Measurements from ENCODE around the gene EEF1AKMT2.
A peak's percentile ranks its signal among the peaks of the same experiment; 100 is the strongest.
"Not testable (repeated sequence)": the region's sequence is repeated elsewhere in the genome, so short reads cannot be mapped to it uniquely, and the experiment has no call there.

The EEF1AKMT2 gene

DNA sequence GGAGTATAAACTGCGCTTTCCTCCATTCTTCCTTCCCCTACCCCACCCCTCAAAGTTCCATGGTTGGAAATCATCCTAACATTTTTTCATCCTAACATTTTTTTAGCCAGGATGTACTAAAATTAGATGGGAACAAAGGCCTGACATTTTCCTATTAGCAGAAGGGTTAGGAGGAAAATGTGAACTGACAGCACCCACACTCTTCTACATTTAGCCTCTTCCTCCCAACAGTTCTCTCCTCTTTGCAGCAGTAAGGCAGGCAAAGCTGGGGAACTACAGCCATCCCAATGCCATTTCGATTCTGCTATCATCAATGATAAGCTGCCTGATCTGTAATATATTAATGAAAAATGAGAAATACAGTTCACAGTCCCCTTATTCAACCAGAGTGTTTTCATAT is 36.1 kb downstream of the EEF1AKMT2 start:
- no peak for DNase-seq (ENCODE audit: low spot score)

DNA sequence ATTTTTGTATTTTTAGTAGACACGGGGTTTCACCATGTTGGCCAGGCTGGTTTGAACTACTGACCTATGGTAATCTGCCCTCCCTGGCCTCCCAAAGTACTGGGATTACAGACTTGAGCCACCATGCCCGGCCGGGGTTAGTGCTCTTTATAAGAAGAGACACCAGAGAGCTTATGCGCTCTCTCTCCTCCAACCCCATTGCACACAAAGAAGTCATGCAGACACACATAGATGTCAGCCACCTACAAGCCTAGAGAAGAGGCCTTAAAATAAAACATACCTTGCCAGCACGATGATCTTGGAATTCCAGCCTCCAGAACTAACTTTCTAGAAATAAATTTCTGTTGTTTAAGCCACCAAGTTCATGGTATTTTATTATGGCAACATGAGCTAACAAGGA is 37.5 kb downstream of the EEF1AKMT2 start:
- no peak for DNase-seq (ENCODE audit: low spot score)

- DNase-seq (ENCODE audit: low spot score) = no peak
Observed at GRCh38 chr10:124748953-124749645, 42.6 kb downstream of the EEF1AKMT2 start.

- DNase-seq (ENCODE audit: low spot score) = no peak
Observed at GRCh38 chr10:124748166-124748565, 43.5 kb downstream of the EEF1AKMT2 start.

DNA sequence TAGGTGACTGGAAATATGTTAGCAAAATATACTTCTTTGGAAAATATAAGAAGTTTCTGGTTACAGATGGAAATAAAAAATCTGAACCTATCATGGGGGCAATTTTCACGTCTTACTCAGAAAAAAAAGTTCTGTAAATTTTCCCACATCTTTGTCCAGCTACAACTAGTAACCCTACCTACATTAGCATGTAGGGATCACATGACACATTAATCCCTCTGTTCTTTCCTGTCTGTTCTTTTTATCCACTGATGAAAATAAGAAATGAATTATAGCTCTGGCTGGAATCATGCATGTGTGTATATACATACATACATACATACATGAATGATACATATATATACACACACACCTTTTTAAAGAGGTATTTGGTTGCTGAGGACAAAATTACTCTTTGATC is 43.9 kb downstream of the EEF1AKMT2 start:
- no peak for DNase-seq (ENCODE audit: low spot score)

DNA sequence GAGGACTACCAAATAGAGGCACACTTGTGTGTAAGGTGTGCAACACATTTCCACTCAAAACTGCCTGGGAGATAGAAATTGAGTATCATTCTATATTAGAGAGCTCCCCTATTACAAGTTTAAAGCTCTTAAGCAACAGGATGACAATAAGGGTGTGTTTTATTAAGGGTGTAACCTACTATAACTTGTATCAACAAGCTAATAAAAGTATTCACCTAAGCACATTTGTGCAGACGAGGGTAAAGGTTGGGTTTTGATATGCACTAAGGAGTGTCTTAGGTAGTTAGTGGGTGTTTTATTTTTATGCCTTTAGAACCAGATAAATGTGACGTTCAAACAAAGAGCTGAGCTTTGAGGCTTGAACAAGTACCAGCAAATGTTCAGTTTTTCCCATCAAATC is 44.7 kb downstream of the EEF1AKMT2 start:
- DNase-seq (ENCODE audit: low spot score) = no peak

- not testable (repeated sequence) for DNase-seq (ENCODE audit: low spot score)
Observed at GRCh38 chr10:124746447-124746846, 45.2 kb downstream of the EEF1AKMT2 start.

GRCh38 chr10:124745673-124746072 is 46.0 kb downstream of the EEF1AKMT2 start:
- no peak for DNase-seq (ENCODE audit: low spot score)

DNA sequence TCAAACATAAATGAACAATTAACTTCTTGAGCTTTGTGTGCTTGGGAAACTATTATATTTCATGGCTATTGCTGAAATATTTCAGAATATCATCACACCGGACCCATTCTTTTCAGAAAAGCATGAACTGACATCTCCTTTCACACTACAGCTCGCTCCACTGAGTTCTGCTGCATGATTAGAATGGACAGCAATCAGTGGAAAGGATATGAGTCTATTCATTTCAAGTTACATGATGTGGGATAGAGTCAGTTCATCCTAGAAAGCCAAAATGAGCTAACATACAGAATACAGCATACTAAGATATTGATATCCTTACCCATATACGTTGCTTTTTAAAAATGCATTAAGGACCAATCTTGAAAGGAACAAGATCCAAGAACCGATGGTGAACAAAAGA is 46.4 kb downstream of the EEF1AKMT2 start:
- no peak for DNase-seq (ENCODE audit: low spot score)

GRCh38 chr10:124744102-124745050 is 47.3 kb downstream of the EEF1AKMT2 start, which contains the start of gene FAM53B:
TSS of gene FAM53B (minus strand) at chr10:124744378. CDS start at chr10:124706713, 37,665 bp downstream.
- DNase-seq (ENCODE audit: low spot score) = no peak

DNA sequence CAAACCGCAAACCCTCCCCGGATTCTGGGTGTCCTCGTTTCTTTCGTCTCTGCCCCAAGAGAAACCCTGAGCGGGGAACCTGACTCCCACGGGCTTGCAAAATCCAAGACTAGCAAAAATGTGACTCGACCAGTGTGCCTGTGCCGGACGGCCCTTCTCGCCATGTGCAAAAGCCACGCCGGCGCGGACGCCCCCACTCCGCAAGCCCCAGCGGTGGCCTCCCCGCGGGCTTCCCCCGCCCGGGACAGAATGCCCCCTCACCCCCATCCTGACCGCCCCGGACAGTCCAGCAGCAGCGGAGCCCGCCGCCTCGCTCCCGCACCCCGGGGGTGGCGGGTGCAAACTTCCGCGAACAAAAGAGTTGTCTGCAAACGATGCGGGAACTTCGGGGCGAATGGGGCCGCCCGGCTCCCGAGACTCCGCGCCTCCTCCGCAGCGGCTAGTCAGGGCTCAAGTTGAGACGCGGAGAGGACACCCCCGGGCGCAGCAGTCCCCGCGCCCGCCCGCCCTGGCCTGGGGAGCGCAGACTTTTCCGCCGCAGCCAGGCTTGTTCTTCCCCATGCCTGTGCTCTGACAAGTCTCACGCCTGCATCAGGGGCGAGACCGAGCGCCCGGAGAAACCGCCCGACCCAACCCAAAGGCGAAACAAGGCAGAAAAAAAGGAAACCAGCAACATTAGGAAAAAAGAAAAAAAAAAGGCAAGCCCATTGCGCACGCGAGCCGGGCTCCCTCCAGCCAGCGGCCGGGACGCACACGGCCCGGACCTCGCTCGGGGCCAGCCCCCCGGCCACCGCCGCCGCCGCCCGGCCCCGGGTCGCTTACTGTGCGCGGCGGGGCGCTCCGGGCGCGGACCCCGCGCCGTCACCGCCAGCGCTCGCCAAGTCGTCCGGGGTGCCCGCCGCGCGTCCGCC is 48.2 kb downstream of the EEF1AKMT2 start:
- no peak for DNase-seq (ENCODE audit: low spot score)

DNA sequence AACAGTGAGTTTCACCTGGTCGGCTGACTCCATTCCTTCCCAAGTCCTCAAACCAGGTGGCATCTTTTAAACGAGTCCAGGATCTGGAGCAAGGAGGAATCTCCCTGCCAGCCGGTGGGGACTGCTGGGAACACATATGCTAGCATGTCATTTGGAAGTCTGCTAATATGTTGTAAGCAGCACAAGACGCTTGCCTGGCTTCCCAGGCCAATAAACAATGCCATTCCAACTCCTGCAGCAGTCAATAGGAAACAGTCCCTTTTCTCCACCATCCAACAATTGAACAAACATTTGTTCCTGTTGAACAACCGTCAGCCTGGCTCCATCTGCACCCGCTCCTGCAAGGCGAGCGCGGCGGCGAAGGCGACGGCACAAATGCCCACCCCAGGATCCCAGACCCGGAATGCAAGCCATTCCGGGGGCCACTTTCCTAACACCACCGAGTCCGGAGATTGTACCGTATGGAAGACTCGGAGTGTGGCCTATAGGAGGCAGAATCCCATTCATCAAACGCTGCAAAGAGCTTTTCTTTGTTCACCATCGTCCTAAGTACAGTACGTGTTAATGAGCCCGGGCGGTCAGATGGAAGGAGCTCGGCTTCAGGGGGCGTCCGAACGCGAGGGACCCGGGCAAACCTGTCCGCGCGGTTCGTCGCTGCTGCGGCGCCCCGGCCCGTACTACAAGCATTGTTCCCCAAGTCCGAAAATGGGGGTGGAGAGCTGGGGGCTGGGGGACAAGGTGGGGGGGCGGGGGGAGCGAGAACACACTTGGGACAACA is 49.1 kb downstream of the EEF1AKMT2 start:
- DNase-seq (ENCODE audit: low spot score) = no peak

- no peak for DNase-seq (ENCODE audit: low spot score)
Observed at GRCh38 chr10:124741922-124742412, 49.7 kb downstream of the EEF1AKMT2 start.

DNA sequence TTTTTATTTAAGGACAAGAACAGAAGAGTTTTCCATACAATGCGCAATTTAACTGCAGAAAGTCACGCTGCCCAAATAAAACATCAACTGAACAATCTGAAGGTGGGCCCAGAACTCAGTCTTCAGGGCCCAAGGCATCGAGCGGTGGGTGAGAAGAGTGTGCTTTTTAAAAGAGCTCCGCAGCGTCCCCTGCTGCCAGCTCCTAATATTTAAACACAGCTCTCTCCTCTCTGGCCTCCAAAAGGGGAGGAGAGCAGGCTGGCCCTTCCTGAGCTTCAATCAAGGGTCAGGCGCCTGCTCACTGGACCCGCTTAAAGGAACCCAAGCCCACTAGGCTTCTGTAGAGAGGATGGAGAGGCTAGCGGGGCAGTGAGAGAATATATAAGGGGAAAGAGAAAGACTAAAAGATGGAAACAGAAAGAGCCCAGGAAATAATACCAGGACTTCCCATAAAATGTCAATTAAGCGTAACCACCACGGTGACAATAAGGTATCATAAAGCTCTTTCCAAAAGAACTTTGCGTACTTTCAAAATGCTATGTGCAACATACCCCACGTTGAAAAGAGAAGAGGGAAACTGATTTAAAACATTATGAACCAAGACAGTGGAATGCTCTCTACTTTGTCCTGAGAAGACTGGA is 50.3 kb downstream of the EEF1AKMT2 start:
- peak; percentile 70 for DNase-seq (ENCODE audit: low spot score)

DNA sequence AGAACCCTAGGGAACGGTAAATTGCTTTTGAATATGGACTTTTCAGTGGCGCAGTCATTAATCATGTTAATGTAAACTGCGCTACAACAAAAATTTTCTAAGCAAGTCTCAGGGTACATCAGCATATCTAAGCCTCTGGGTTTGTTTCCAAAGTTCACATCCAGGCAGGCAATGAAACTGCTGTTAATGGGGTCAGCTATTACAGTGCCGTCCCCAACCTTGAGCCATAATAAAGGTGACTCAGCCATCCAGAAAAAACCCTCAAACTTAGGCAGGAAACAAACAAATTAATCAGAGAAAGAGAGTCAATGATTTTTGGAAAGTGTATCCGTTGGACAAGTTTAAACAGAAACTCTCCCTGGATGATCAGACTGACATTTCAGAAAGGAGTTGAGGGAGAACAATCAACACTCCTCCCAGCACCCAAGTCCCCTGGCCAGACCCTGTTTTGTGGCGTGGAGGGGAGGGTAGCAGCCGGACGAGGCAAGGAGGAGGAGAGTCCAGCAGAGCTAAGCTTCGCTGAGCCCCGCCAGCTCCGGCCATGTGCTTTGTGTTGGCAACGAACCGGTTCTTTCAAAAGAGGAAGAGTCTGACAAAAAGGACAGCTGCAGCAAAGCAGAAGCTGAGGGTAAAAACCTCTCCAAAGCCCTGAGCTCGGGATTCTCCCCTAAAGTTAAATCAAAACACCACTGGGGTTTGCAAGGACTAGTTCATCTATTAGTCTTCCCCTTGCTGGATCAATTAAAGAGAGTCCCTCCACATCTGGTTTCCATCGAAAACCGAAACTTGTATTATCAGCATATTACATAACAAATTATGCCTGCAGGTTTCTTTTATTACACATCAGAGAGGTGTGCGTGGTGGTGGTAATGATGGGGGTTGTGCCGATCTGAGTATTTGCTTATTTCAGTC is 51.1 kb downstream of the EEF1AKMT2 start:
- DNase-seq (ENCODE audit: low spot score) = no peak

- DNase-seq (ENCODE audit: low spot score) = no peak
Observed at GRCh38 chr10:124739986-124740368, 51.7 kb downstream of the EEF1AKMT2 start.

- no peak for DNase-seq (ENCODE audit: low spot score)
Observed at GRCh38 chr10:124739119-124739921, 52.4 kb downstream of the EEF1AKMT2 start.

DNA sequence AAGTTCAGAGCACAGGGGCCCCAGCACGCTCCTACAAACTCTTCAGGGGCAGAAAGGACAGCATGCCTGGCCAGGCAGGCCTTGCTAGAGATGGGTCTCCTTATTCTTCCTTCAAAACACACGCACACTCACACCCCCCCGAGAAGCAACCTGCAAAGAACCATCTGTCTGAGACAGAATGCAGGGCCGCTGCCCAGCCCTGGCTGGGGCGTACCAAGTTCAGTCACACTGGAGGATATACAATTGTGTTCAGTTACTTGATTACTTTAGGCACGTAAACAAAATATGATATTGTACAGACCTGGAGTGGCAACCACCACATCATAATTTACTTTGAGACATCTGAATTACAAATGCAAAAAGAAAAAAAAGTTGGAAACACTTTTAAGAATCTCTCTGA is 53.2 kb downstream of the EEF1AKMT2 start:
- DNase-seq (ENCODE audit: low spot score) = no peak

DNA sequence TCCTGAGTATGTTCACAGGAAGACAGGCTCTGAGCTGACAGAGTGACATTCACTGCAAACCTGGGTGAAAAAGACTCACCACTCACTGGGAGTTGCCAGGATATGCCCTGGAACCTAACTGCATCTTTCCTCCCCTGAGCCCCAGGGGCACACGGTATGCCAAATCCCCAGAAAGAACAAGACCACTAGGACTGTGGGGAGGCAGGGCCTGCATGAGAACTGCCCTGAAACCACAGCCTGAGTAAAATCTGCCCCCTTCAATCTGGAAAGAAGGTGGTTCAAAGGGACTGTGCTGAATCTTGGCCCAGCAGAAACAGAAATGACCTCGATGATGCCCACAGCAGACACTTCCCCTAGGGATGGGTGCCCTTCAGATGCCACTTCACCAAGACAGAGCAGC is 54.0 kb downstream of the EEF1AKMT2 start:
- DNase-seq (ENCODE audit: low spot score) = no peak
